Nephron (organoid): ENCODE measurements around the gene SMIM26.

ENCODE experiments used
- H3K27ac Mint-ChIP-seq, 3 experiments: 2 replicates each; pipeline ENCODE4 v1.8.0; 2020; ENCODE audit warnings: mixed read lengths in 3 of 3, mild to moderate bottlenecking in 2 of 3, moderate library complexity in 1 of 3
- H3K27me3 Mint-ChIP-seq: 2 replicates; pipeline ENCODE4 v1.8.0; 2021; ENCODE audit warnings: low read depth, mild to moderate bottlenecking, moderate library complexity, mixed read lengths
- H3K36me3 Mint-ChIP-seq: 2 replicates; pipeline ENCODE4 v1.8.0; 2020; ENCODE audit warnings: low read depth, mixed read lengths
- H3K4me1 Mint-ChIP-seq: 2 replicates; pipeline ENCODE4 v1.8.0; 2020; ENCODE audit warnings: mixed read lengths
- H3K4me3 Mint-ChIP-seq, 3 experiments: 2 replicates each; pipeline ENCODE4 v1.8.0; 2020; ENCODE audit warnings: mild to moderate bottlenecking in 3 of 3, mixed read lengths in 3 of 3, moderate library complexity in 2 of 3
- H3K9me3 Mint-ChIP-seq: 2 replicates; pipeline ENCODE4 v1.8.0; 2020; ENCODE audit warnings: mixed read lengths
- CTCF ChIP-seq, 3 experiments: fragments of 200-600 bp; sonication (generic); IDR thresholded peaks; one replicate each; pipeline ENCODE4 v1.5.0; 2021; ENCODE audit warnings: antibody characterized with exemption in 3 of 3; ENCODE audit not compliant: unreplicated experiment in 3 of 3

Gene SMIM26

GRCh38 chr20:18529041-18529440 is 38.2 kb upstream of the SMIM26 start:
- Mint-ChIP-seq H3K4me1 (no peaks in the 10 kb centered on the region), H3K36me3 (peaks cover 78% of the 10 kb centered on the region), H3K27me3 (no peaks in the 10 kb centered on the region), H3K27ac (no peak overlapping the region), H3K4me3 (no peak overlapping the region), H3K9me3 (no peaks in the 10 kb centered on the region)
- no peak for TF ChIP-seq CTCF (IDR thresholded peaks at IDR 0.05; ENCODE audit: unreplicated experiment in 3 of 3)

GRCh38 chr20:18532626-18533025 is 34.6 kb upstream of the SMIM26 start:
- Mint-ChIP-seq H3K4me3 (no peak overlapping the region), H3K4me1 (no peaks in the 10 kb centered on the region), H3K9me3 (peaks cover 4% of the 10 kb centered on the region), H3K36me3 (peaks cover 85% of the 10 kb centered on the region), H3K27ac (no peak overlapping the region), H3K27me3 (no peaks in the 10 kb centered on the region)
- no peak for TF ChIP-seq CTCF (IDR thresholded peaks at IDR 0.05; ENCODE audit: unreplicated experiment in 3 of 3)

GRCh38 chr20:18533491-18533890 is 33.7 kb upstream of the SMIM26 start:
- H3K36me3 Mint-ChIP-seq, result peaks cover 81% of the 10 kb centered on the region
- peaks cover 4% of the 10 kb centered on the region for H3K9me3 Mint-ChIP-seq
- no peak for TF ChIP-seq CTCF (IDR thresholded peaks at IDR 0.05; ENCODE audit: unreplicated experiment in 3 of 3)
- no peak overlapping the region for H3K4me3 Mint-ChIP-seq
- H3K27ac Mint-ChIP-seq, result no peak overlapping the region
- no peaks in the 10 kb centered on the region for H3K4me1 Mint-ChIP-seq
- H3K27me3 Mint-ChIP-seq, result no peaks in the 10 kb centered on the region

GRCh38 chr20:18533978-18534644 is 33.1 kb upstream of the SMIM26 start:
- Mint-ChIP-seq H3K36me3 (peaks cover 78% of the 10 kb centered on the region), H3K27me3 (no peaks in the 10 kb centered on the region), H3K4me1 (no peaks in the 10 kb centered on the region), H3K4me3 (no peak overlapping the region), H3K9me3 (peaks cover 4% of the 10 kb centered on the region), H3K27ac (no peak overlapping the region)
- TF ChIP-seq CTCF (IDR thresholded peaks at IDR 0.05; ENCODE audit: unreplicated experiment in 3 of 3), result no peak

GRCh38 chr20:18537651-18538050 is 29.6 kb upstream of the SMIM26 start:
- Mint-ChIP-seq H3K9me3 (peaks cover 10% of the 10 kb centered on the region), H3K4me1 (no peaks in the 10 kb centered on the region), H3K27me3 (no peaks in the 10 kb centered on the region), H3K4me3 (no peak overlapping the region), H3K27ac (no peak overlapping the region), H3K36me3 (peaks cover 76% of the 10 kb centered on the region)
- no peak for TF ChIP-seq CTCF (IDR thresholded peaks at IDR 0.05; ENCODE audit: unreplicated experiment in 3 of 3)

GRCh38 chr20:18541741-18542140 is 25.5 kb upstream of the SMIM26 start:
- peaks cover 8% of the 10 kb centered on the region for H3K9me3 Mint-ChIP-seq
- TF ChIP-seq CTCF (IDR thresholded peaks at IDR 0.05; ENCODE audit: unreplicated experiment in 3 of 3), result no peak
- no peaks in the 10 kb centered on the region for H3K4me1 Mint-ChIP-seq
- H3K4me3 Mint-ChIP-seq, result no peak overlapping the region
- H3K36me3 Mint-ChIP-seq, result peaks cover 59% of the 10 kb centered on the region
- H3K27ac Mint-ChIP-seq, result peak overlapping the region; percentile 23 to 75 (median 67)
- H3K27me3 Mint-ChIP-seq, result no peaks in the 10 kb centered on the region
